ENCODE results near the gene DHRS1.

GRCh38 chr14:24260026-24260779, 39.4 kb downstream of the DHRS1 start:
- TF ChIP-seq EGR1 (IDR thresholded peaks at IDR 0.05; ENCODE audit: low read depth), result no peak
- TF ChIP-seq POLR2A (IDR thresholded peaks at IDR 0.05; ENCODE audit: borderline replicate concordance, extremely low read depth, insufficient read depth, insufficient read length), result no peak
- TF ChIP-seq CTCF (IDR thresholded peaks at IDR 0.05 in 2 of 3, conservative IDR thresholded peaks at IDR 0.05 in 1 of 3; ENCODE audit: borderline replicate concordance in 1 of 3, insufficient read depth in 1 of 3, low read depth in 2 of 3, low read length in 2 of 3), result no peak
- no peak for TF ChIP-seq CBX3 (IDR thresholded peaks at IDR 0.05; ENCODE audit: low read depth)
- TF ChIP-seq SRF (IDR thresholded peaks at IDR 0.05; ENCODE audit: low read depth), result no peak
- no peak for TF ChIP-seq EZH2 (IDR thresholded peaks at IDR 0.05)
- TF ChIP-seq ZNF274 (IDR thresholded peaks at IDR 0.05; ENCODE audit: low read depth, low read length), result no peak
- no peak for TF ChIP-seq ATF3 (IDR thresholded peaks at IDR 0.05)
- TF ChIP-seq REST (IDR thresholded peaks at IDR 0.05; ENCODE audit: low read depth), result no peak
- no peak for TF ChIP-seq JUND (IDR thresholded peaks at IDR 0.05)
- no peak for TF ChIP-seq YY1 (IDR thresholded peaks at IDR 0.05; ENCODE audit: extremely low read depth, insufficient replicate concordance, low read depth, low read length)
- no peak for TF ChIP-seq CEBPB (IDR thresholded peaks at IDR 0.05; ENCODE audit: low read depth)
- no peak for TF ChIP-seq MAX (IDR thresholded peaks at IDR 0.05)
- TF ChIP-seq SIN3A (IDR thresholded peaks at IDR 0.05; ENCODE audit: low read depth), result no peak

Measured in HCT116 (cell line).